ENCODE data around the gene KRTAP8-1. TPM values are rescaled to one million over a fixed set of nuclear protein-coding genes. Genes with fewer than 3 reads are reported as not detected.

The KRTAP8-1 gene, protein sequence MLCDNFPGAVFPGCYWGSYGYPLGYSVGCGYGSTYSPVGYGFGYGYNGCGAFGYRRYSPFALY
- total RNA-seq, result not detected in 2 replicates

GRCh38 chr21:30813174-30813573 is at the start of gene KRTAP8-1:
TSS of gene KRTAP8-1 (minus strand) at chr21:30813274. CDS start at chr21:30813220, 54 bp downstream.

GRCh38 chr21:30829659-30830058 is 16.6 kb upstream of the KRTAP8-1 start, which contains the start of gene KRTAP7-1:
TSS of gene KRTAP7-1 (minus strand) at chr21:30829759. CDS start at chr21:30829698, 61 bp downstream.

Other genes with a start within 250 kb of the KRTAP8-1 start
- gene KRTAP22-2, start 222.9 kb downstream of the KRTAP8-1 start, total RNA-seq, result not detected in 2 replicates
- gene KRTAP6-3, start 220.8 kb downstream of the KRTAP8-1 start, total RNA-seq, result not detected in 2 replicates
- gene KRTAP6-2, start 214.4 kb downstream of the KRTAP8-1 start, total RNA-seq, result not detected in 2 replicates
- gene KRTAP22-1, start 212.2 kb downstream of the KRTAP8-1 start, total RNA-seq, result not detected in 2 replicates
- gene KRTAP6-1, start 199.3 kb downstream of the KRTAP8-1 start, total RNA-seq, result not detected in 2 replicates
- not detected in 2 replicates for gene KRTAP20-1, start 196.8 kb downstream of the KRTAP8-1 start, total RNA-seq
- gene KRTAP20-4, start 192.6 kb downstream of the KRTAP8-1 start, total RNA-seq, result not detected in 2 replicates
- not detected in 2 replicates for gene KRTAP20-2, start 178.1 kb downstream of the KRTAP8-1 start, total RNA-seq
- gene KRTAP20-3, start 170.4 kb downstream of the KRTAP8-1 start, total RNA-seq, result not detected in 2 replicates
- gene KRTAP21-3, start 94.5 kb downstream of the KRTAP8-1 start, total RNA-seq, result not detected in 2 replicates
- not detected in 2 replicates for gene KRTAP21-2, start 66.0 kb downstream of the KRTAP8-1 start, total RNA-seq
- gene KRTAP21-1, start 57.8 kb downstream of the KRTAP8-1 start, total RNA-seq, result not detected in 2 replicates
- gene KRTAP7-1, start 16.5 kb upstream of the KRTAP8-1 start, total RNA-seq, result not detected in 2 replicates
- gene KRTAP11-1, start 68.3 kb upstream of the KRTAP8-1 start, total RNA-seq, result not detected in 2 replicates
- gene KRTAP19-8, start 225.2 kb upstream of the KRTAP8-1 start, total RNA-seq, result not detected in 2 replicates